H1 (cell line): ENCODE measurements around the gene ADARB2. TPM values are rescaled to one million over a fixed set of nuclear protein-coding genes. Genes with fewer than 3 reads are reported as not detected.

Experiments
- CBX5 ChIP-seq: fragments of 300-800, 300-1000 bp; sonication (generic); IDR thresholded peaks from 2 replicates; pipeline ENCODE4 v1.7.1; 2016; ENCODE audit warnings: antibody characterized with exemption, low read length, low read depth
- RXRA ChIP-seq: IDR thresholded peaks from 2 replicates; pipeline ENCODE4 v1.6.1; 2011; ENCODE audit warnings: low read depth, mild to moderate bottlenecking, low read length, moderate library complexity; ENCODE audit not compliant: insufficient read depth
- SAP30 ChIP-seq: fragments of 300-600 bp; sonication (generic); IDR thresholded peaks from 2 replicates; pipeline ENCODE4 v1.7.1; 2012; ENCODE audit warnings: low read length, moderate library complexity, mild to moderate bottlenecking, inconsistent platforms; ENCODE audit not compliant: insufficient read depth, insufficient replicate concordance
- SP2 ChIP-seq: IDR thresholded peaks from 2 replicates; pipeline ENCODE4 v1.6.1; 2012; ENCODE audit warnings: mild to moderate bottlenecking, low read length, inconsistent platforms
- SUZ12 ChIP-seq: fragments of 200-600 bp; sonication (generic); IDR thresholded peaks from 2 replicates; pipeline ENCODE4 v1.6.1; 2012; ENCODE audit warnings: mild to moderate bottlenecking, inconsistent platforms, low read length, moderate library complexity, mixed read lengths
- polyA plus RNA-seq, 7 experiments: library from polyadenylated mRNA; depleted of rRNA in 3 of 7; stranded (reverse) in 5 of 7; unstranded in 2 of 7; fragments of >200 nt in 5 of 7; fragments of 200-250 nt in 2 of 7; gene quantifications; 1 replicate in 5 of 7; 2 replicates in 1 of 7; 4 replicates in 1 of 7; pipeline versions ENCODE4 v1.2.1 to v1.2.3, GENCODE V29; 2011 to 2013; ENCODE audit warnings: missing spikeins in 2 of 7, mixed read lengths in 2 of 7
- total RNA-seq: library from RNA; stranded (reverse); fragmentation: NEBNext Ultra II Directional; extraction: Animal tissue kit (Norgen Biotek cat#: 25700); gene quantifications from 2 replicates; pipeline ENCODE4 v1.2.1, GENCODE V29; 2021

ADARB2 gene
- total and polyA plus RNA-seq, 2 of the 8 experiments (the other 6 are each of a cell fraction or from before 2014, with no cell fraction given) = 2.2 to 2.8 TPM

- TF ChIP-seq SAP30 = no peak
- no peak for TF ChIP-seq RXRA
- no peak for TF ChIP-seq SUZ12
- TF ChIP-seq SP2 = no peak
- no peak for TF ChIP-seq CBX5
These were observed 204.7 kb downstream of the ADARB2 start (continued) for GRCh38 chr10:1532636-1533035.
